Upper lobe of left lung (tissue), 6 donors: Measurements from ENCODE around the gene RPS27. TPM values are rescaled to one million over a fixed set of nuclear protein-coding genes. Genes with fewer than 3 reads are reported as not detected.
"Not testable (repeated sequence)": the region's sequence is repeated elsewhere in the genome, so short reads cannot be mapped to it uniquely, and the experiment has no call there.

Experiments
- ATAC-seq, 2 donors: fragments of 200-7000 bp; cut with Tn5 transposase; one replicate each; pipeline ENCODE4 v1.9.1; 2022; ENCODE audit warnings: mild to moderate bottlenecking in 2 of 2, moderate library complexity in 2 of 2; ENCODE audit not compliant: low FRiP score in 2 of 2
- DNase-seq, 2 donors: peaks; one replicate each; pipeline ENCODE4 v3.0.0-alpha.2; 2019 to 2020
- H3K27ac ChIP-seq, 4 donors: fragments of 200-600 bp; sonication (generic); one replicate each; pipeline ENCODE4 v1.5.1; 2016 to 2019
- H3K27me3 ChIP-seq, 4 donors: fragments of 200-600 bp; sonication (generic); one replicate each; pipeline ENCODE4 v1.5.1; 2017 to 2019
- H3K36me3 ChIP-seq, 4 donors: fragments of 200-600 bp; sonication (generic); one replicate each; pipeline ENCODE4 v1.5.1; 2016 to 2019
- H3K4me1 ChIP-seq, 4 donors: fragments of 200-600 bp; sonication (generic); one replicate each; pipeline ENCODE4 v1.5.1; 2018 to 2019
- H3K4me3 ChIP-seq, 4 donors: fragments of 200-600 bp; sonication (generic); one replicate each; pipeline ENCODE4 v1.5.1; 2017 to 2019; ENCODE audit warnings: mild to moderate bottlenecking in 2 of 4, moderate library complexity in 1 of 4
- H3K9me3 ChIP-seq, 4 donors: fragments of 200-600 bp; sonication (generic); one replicate each; pipeline ENCODE4 v1.5.1; 2018 to 2019
- CTCF ChIP-seq, 6 experiments: fragments of 450-650 bp in 4 of 6; fragments of 200-600 bp in 2 of 6; sonication (generic) in 2 of 6; IDR thresholded peaks; one replicate each; pipeline ENCODE4 v1.5.1; 2016 to 2019; ENCODE audit warnings: antibody characterized with exemption in 6 of 6
- EP300 ChIP-seq, 4 donors: sonication (generic); formaldehyde crosslinking; IDR thresholded peaks; one replicate each; pipeline ENCODE4 v1.5.1; 2017; ENCODE audit warnings: antibody characterized with exemption in 4 of 4, control low read depth in 2 of 4
- POLR2A ChIP-seq, 4 donors: fragments of 450-650 bp; IDR thresholded peaks; one replicate each; pipeline ENCODE4 v1.5.1; 2016 to 2017; ENCODE audit warnings: antibody characterized with exemption in 4 of 4, mild to moderate bottlenecking in 2 of 4
- POLR2AphosphoS5 ChIP-seq, 2 donors: sonication (generic); formaldehyde crosslinking; IDR thresholded peaks; one replicate each; pipeline ENCODE4 v1.5.1; 2017; ENCODE audit warnings: antibody characterized with exemption in 2 of 2
- WGBS, 2 donors: methylation state at CpG; one replicate each; pipeline ENCODE4 v1.1.5; 2017 to 2018; 5-methylcytosine and 5-hydroxymethylcytosine counted together
- total RNA-seq, 6 donors: library from RNA; depleted of rRNA in 4 of 6; stranded (reverse); fragments of >200 nt in 4 of 6; gene quantifications; one replicate each; pipeline versions ENCODE4 v1.1.0 to v1.2.1, GENCODE V29; 2016 to 2021
- donor health status: DM: no; HTN: no; CAD: no; lungs with moderate emphysema.
- donor health status: DM: no; HTN: yes; CAD: no; lungs with severe emphysema.

RPS27 gene
- total RNA-seq, 6 donors from 2014 or later, result 551 to 2,666 (median 1,424) TPM

- TF ChIP-seq EP300 (IDR thresholded peaks at IDR 0.05), result no peak
- TF ChIP-seq POLR2A (IDR thresholded peaks at IDR 0.05), result no peak
- no peak for TF ChIP-seq POLR2AphosphoS5 (IDR thresholded peaks at IDR 0.05)
- no peak for TF ChIP-seq CTCF (IDR thresholded peaks at IDR 0.05)
- DNase-seq, result no peak
- Histone ChIP-seq H3K9me3 (no peaks in the 10 kb centered on the region), H3K4me1 (no peaks in the 10 kb centered on the region), H3K27me3 (no peaks in the 10 kb centered on the region), H3K36me3 (no peaks in the 10 kb centered on the region), H3K4me3 (no peak overlapping the region), H3K27ac (no peak overlapping the region)
- WGBS, 2 donors, result 62 to 82% methylated on average over 1 of the region's 1 CpG
- ATAC-seq, result no peak
Measured at GRCh38 chr1:154012129-154012528, 21.6 kb downstream of the RPS27 start.

GRCh38 chr1:154012543-154012942 is 22.0 kb downstream of the RPS27 start:
- 96 to 97% methylated on average over 11 to 14 of the region's 14 CpGs for WGBS, 2 donors
- H3K27ac ChIP-seq, H3K4me3 ChIP-seq, H3K4me1 ChIP-seq, ATAC-seq, H3K27me3 ChIP-seq, H3K9me3 ChIP-seq, H3K36me3 ChIP-seq: not testable (repeated sequence)
- DNase-seq, result peak in 1 of 2 donors; percentile 72

GRCh38 chr1:154014154-154014907 is 23.8 kb downstream of the RPS27 start:
- DNase-seq, result no peak
- Histone ChIP-seq H3K4me1 (no peaks in the 10 kb centered on the region), H3K4me3 (no peak overlapping the region), H3K27me3 (no peaks in the 10 kb centered on the region), H3K9me3 (no peaks in the 10 kb centered on the region), H3K36me3 (no peaks in the 10 kb centered on the region), H3K27ac (no peak overlapping the region)
- WGBS, 2 donors, result 85 to 89% methylated on average over 3 of the region's 3 CpGs
- TF ChIP-seq EP300 (IDR thresholded peaks at IDR 0.05) (no peak), POLR2A (IDR thresholded peaks at IDR 0.05) (no peak), CTCF (IDR thresholded peaks at IDR 0.05) (no peak), POLR2AphosphoS5 (IDR thresholded peaks at IDR 0.05) (no peak)
- ATAC-seq, result no peak

- no peak overlapping the region for H3K4me3 ChIP-seq
- DNase-seq (no peak), ATAC-seq (no peak)
- TF ChIP-seq CTCF (IDR thresholded peaks at IDR 0.05), result no peak
- TF ChIP-seq POLR2A (IDR thresholded peaks at IDR 0.05), result no peak
- no peak for TF ChIP-seq POLR2AphosphoS5 (IDR thresholded peaks at IDR 0.05)
- TF ChIP-seq EP300 (IDR thresholded peaks at IDR 0.05), result no peak
- no peaks in the 10 kb centered on the region for H3K27me3 ChIP-seq
- 74 to 81% methylated on average over 4 of the region's 4 CpGs for WGBS, 2 donors
- no peaks in the 10 kb centered on the region for H3K4me1 ChIP-seq
- H3K9me3 ChIP-seq, result no peaks in the 10 kb centered on the region
- no peaks in the 10 kb centered on the region for H3K36me3 ChIP-seq
- H3K27ac ChIP-seq, result no peak overlapping the region
Measured at GRCh38 chr1:154019269-154019668, 28.7 kb downstream of the RPS27 start.

GRCh38 chr1:154019940-154020339 is 29.4 kb downstream of the RPS27 start:
- H3K27ac ChIP-seq, result no peak overlapping the region
- TF ChIP-seq POLR2AphosphoS5 (IDR thresholded peaks at IDR 0.05) (no peak), EP300 (IDR thresholded peaks at IDR 0.05) (no peak), POLR2A (IDR thresholded peaks at IDR 0.05) (no peak), CTCF (IDR thresholded peaks at IDR 0.05) (no peak)
- H3K36me3 ChIP-seq, result no peaks in the 10 kb centered on the region
- H3K4me1 ChIP-seq, result no peaks in the 10 kb centered on the region
- H3K4me3 ChIP-seq, result no peak overlapping the region
- H3K27me3 ChIP-seq, result no peaks in the 10 kb centered on the region
- ATAC-seq (no peak), DNase-seq (no peak)
- 83 to 88% methylated on average over 1 of the region's 1 CpG for WGBS, 2 donors
- H3K9me3 ChIP-seq, result no peaks in the 10 kb centered on the region

- WGBS, 2 donors, result 93 to 97% methylated on average over 1 of the region's 1 CpG
- not testable (repeated sequence) for H3K9me3 ChIP-seq, DNase-seq, H3K27ac ChIP-seq, H3K36me3 ChIP-seq, ATAC-seq, H3K4me1 ChIP-seq, H3K4me3 ChIP-seq, H3K27me3 ChIP-seq
Measured at GRCh38 chr1:154033697-154034096, 43.1 kb downstream of the RPS27 start.
